Mesothelial cell of epicardium (in vitro differentiated cells): Measurements from ENCODE around the gene HPCA. TPM values are rescaled to one million over a fixed set of nuclear protein-coding genes. Genes with fewer than 3 reads are reported as not detected.

Experiments used
- DNase-seq, 2 experiments: peaks; one replicate each; pipeline ENCODE4 v3.0.0; 2021; ENCODE audit warnings: low spot score in 2 of 2; ENCODE audit not compliant: unreplicated experiment in 2 of 2
- H3K27ac Mint-ChIP-seq: 2 replicates; pipeline ENCODE4 v1.8.0; 2021; ENCODE audit warnings: mixed read lengths
- H3K27me3 Mint-ChIP-seq: 2 replicates; pipeline ENCODE4 v1.8.0; 2021; ENCODE audit warnings: low read depth, mixed read lengths
- H3K36me3 Mint-ChIP-seq: 2 replicates; pipeline ENCODE4 v1.8.0; 2021; ENCODE audit warnings: mixed read lengths
- H3K4me1 Mint-ChIP-seq: 2 replicates; pipeline ENCODE4 v1.8.0; 2021; ENCODE audit warnings: mixed read lengths
- H3K4me3 Mint-ChIP-seq: 2 replicates; pipeline ENCODE4 v1.8.0; 2021; ENCODE audit warnings: mild to moderate bottlenecking, moderate library complexity, mixed read lengths
- H3K9me3 Mint-ChIP-seq: 2 replicates; pipeline ENCODE4 v1.8.0; 2021; ENCODE audit warnings: mixed read lengths
- total RNA-seq: library from RNA; stranded (reverse); gene quantifications from 3 replicates; pipeline ENCODE4 v1.2.1, GENCODE V29; 2021
- TF ChIP-seq, protein P1 (sequence below): fragments of 200-600 bp; sonication (generic); IDR thresholded peaks from one replicate; pipeline ENCODE4 v1.5.0; 2021; ENCODE audit warnings: antibody characterized with exemption; ENCODE audit not compliant: unreplicated experiment

HPCA gene
- total RNA-seq, 1 donor from 2014 or later = 2.9 TPM

DNA sequence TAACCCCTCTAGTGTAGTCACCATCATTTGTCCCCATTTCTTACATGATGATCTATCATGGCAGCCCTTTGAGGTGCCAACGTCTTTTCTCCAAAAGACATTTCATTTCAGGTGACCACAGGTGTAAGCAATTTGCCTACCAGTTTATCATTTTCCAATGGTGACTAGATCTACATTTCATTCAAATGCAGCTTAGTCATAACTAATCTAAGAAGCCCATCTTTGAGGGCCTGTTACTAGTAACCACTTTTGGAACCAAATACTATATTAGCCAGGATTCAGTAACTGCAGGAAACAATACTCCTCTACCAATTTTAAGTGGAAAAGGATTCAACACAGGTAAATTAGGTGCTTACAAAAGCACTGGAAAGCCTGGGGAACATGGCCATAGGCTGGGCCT, 45.5 kb downstream of the HPCA start:
- Mint-ChIP-seq H3K9me3 (no peaks in the 10 kb centered on the region), H3K4me3 (no peak overlapping the region), H3K36me3 (no peaks in the 10 kb centered on the region), H3K27ac (no peak overlapping the region), H3K4me1 (peaks cover 12% of the 10 kb centered on the region), H3K27me3 (no peaks in the 10 kb centered on the region)
- TF ChIP-seq, protein P1, sequence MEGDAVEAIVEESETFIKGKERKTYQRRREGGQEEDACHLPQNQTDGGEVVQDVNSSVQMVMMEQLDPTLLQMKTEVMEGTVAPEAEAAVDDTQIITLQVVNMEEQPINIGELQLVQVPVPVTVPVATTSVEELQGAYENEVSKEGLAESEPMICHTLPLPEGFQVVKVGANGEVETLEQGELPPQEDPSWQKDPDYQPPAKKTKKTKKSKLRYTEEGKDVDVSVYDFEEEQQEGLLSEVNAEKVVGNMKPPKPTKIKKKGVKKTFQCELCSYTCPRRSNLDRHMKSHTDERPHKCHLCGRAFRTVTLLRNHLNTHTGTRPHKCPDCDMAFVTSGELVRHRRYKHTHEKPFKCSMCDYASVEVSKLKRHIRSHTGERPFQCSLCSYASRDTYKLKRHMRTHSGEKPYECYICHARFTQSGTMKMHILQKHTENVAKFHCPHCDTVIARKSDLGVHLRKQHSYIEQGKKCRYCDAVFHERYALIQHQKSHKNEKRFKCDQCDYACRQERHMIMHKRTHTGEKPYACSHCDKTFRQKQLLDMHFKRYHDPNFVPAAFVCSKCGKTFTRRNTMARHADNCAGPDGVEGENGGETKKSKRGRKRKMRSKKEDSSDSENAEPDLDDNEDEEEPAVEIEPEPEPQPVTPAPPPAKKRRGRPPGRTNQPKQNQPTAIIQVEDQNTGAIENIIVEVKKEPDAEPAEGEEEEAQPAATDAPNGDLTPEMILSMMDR = no peak
- DNase-seq = no peak

DNA sequence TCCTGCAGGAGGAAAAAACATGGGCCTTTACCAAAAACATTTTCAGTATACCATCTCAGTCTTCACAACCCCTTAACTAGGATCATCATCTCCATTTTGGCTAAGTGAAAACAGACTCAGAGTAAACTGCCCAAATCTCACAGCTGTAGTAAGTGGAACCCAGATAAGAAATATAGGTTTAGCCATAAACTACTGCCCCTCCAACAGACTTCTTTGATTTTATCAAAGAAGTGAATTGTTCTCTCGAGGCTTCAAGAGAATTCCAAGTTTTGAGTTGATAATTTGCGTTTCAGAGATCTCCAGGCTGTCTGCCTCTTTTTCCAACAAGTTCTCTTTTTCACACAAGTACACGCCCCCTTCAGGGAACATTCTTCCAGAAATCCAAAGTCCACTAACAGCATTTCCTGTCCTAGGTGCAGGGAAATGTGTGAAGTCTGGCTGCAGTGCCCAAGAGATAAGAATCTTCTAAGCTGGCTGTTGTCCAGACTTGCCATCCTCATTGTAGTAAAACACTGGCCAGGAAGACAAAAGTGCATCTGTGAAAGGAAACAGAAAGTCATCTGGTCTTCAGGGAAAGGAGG, 47.5 kb downstream of the HPCA start:
- no peak for DNase-seq
- TF ChIP-seq, protein P1 = no peak
- Mint-ChIP-seq H3K9me3 (no peaks in the 10 kb centered on the region), H3K36me3 (peaks cover 10% of the 10 kb centered on the region), H3K27ac (peak overlapping the region; percentile 72), H3K4me3 (no peak overlapping the region), H3K4me1 (peaks cover 9% of the 10 kb centered on the region), H3K27me3 (no peaks in the 10 kb centered on the region)

DNA sequence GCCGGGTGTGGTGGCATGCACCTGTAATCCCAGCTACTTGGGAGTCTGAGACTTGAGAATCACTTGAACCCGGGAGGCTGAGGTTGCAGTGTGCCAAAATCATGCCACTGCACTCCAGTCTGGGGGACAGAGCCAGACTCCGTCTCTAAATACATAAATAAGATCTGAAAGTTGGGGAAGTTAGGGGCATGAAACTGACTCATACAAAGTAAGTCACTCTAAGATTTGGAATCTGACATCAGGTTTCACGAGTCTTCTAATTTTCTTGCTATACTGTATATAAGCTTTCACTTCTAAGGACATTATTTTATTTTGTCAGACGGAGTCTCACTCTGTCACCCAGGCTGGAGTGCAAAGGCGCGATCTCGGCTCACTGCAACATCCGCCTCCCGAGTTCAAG, 48.2 kb downstream of the HPCA start:
- Mint-ChIP-seq H3K27ac (no peak overlapping the region), H3K4me1 (peaks cover 9% of the 10 kb centered on the region), H3K27me3 (no peaks in the 10 kb centered on the region), H3K9me3 (no peaks in the 10 kb centered on the region), H3K36me3 (peaks cover 11% of the 10 kb centered on the region), H3K4me3 (no peak overlapping the region)
- TF ChIP-seq, protein P1 = no peak
- DNase-seq = no peak

DNA sequence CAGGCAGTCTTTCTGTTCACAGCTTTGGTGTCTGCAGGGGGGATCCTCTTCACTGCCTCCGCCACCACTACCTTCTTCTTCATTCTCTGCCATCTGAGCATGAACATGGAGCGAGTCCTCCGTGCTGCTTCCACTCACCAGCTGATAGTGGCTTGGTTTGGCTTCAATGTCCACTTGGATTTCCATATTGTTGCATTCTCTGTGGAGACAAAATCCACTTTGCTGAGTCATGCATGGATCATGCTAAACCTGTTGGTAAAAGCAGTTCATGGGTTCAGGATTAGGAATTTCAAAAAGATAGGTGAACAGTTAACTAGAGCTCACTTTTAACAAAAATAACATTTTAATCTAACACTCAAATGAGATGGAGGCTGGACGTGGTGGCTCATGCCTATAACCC, 50.8 kb downstream of the HPCA start:
- Mint-ChIP-seq H3K4me3 (no peak overlapping the region), H3K36me3 (peaks cover 12% of the 10 kb centered on the region), H3K27me3 (no peaks in the 10 kb centered on the region), H3K27ac (no peak overlapping the region), H3K4me1 (peaks cover 9% of the 10 kb centered on the region), H3K9me3 (no peaks in the 10 kb centered on the region)
- DNase-seq = no peak
- TF ChIP-seq, protein P1 = no peak

DNA sequence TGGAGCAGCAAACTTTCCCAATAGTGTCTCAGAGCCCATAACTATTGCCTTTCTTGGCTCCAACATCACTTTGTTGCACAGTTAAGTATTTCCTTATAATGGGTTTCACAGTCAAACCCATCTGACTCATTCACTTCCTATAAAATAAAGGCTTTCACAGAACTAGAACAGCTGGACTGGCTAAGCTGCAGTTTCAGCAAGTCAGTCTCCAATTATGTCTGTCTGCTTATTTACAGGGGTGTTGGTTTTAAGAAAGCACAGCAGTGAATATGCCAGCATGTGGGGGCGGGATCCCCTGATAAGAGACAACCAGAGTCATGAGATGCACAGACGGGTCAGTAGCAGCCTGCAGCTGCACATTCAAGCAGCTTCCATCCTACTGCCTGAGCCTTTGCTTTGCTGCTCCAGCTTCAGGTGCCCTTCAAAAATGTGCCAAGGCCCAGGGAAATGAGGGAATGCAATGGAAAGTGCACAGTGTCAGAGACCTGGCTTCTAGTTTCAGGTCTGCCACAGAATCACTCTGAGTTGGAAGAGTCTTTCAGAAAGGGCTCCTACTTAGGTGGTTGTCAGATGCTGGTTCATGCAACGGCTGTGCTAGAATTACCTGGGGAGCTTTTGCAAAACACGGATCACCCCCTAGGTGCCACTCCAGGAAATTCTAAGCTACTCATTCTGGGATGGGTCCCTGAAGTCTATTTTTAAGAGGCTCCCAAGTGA, 53.5 kb downstream of the HPCA start:
- H3K27ac Mint-ChIP-seq = no peak overlapping the region
- no peaks in the 10 kb centered on the region for H3K9me3 Mint-ChIP-seq
- H3K4me3 Mint-ChIP-seq = no peak overlapping the region
- DNase-seq = no peak
- peaks cover 26% of the 10 kb centered on the region for H3K36me3 Mint-ChIP-seq
- no peaks in the 10 kb centered on the region for H3K4me1 Mint-ChIP-seq
- TF ChIP-seq, protein P1 = no peak
- H3K27me3 Mint-ChIP-seq = no peaks in the 10 kb centered on the region
